ENCODE results near the gene YBX3.

YBX3 gene

DNA sequence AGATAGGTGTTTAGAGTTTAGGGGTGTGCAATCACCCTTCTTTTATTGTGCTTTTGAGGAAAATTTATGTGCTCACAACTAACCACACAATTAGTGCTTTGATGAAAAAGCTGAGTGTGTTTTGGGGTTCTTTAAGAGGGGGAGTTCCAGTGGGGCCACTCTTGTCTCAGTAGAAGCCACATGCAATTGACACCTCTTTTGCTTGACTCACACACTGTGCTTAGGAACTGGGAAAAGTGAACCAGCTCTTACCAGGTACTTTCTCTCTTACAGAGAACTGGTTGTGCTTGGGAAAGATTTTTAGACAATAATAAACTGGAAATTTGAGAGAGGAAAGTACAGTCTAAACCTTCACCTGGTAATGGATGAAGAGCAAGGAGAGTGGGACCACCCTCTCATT, 12.3 kb upstream of the YBX3 start:
- H3K4me3 ChIP-seq (ENCODE audit: low read length), result no peak overlapping the region
- no peak for TF ChIP-seq ZNF274 (IDR thresholded peaks at IDR 0.05; ENCODE audit: low read depth, low read length)

GRCh38 chr12:10732549-10732948, 9.4 kb upstream of the YBX3 start:
- no peak overlapping the region for H3K4me3 ChIP-seq (ENCODE audit: low read length)

DNA sequence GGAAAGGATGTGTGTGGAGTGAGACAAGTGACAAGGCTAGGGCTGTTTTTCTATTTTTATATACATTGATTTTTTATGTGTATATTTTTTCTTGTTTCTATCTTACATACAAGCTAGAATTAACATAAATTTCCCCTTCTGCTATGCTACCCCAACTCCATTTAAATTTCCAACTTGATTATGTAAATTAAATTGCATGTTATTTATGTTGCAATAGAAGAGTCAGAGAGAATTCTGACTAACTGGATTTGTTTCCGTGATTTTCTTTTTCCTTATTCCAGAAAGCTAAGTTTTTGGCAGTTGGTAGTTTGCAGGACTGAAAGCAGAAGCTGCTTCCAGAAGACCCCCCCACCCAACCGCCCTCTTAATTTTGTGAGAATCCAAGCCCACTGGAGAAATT, 8.9 kb upstream of the YBX3 start:
- no peak for TF ChIP-seq ZNF274 (IDR thresholded peaks at IDR 0.05; ENCODE audit: low read depth, low read length)

More at GRCh38 chr12:10732549-10732948, 9.4 kb upstream of the YBX3 start:
- no peak for TF ChIP-seq ZNF274 (IDR thresholded peaks at IDR 0.05; ENCODE audit: low read depth, low read length)

GRCh38 chr12:10730559-10730958, 7.4 kb upstream of the YBX3 start:
- no peak for TF ChIP-seq ZNF274 (IDR thresholded peaks at IDR 0.05; ENCODE audit: low read depth, low read length)
- no peak overlapping the region for H3K4me3 ChIP-seq (ENCODE audit: low read length)

More for the DNA sequence above, 8.9 kb upstream of the YBX3 start:
- no peak overlapping the region for H3K4me3 ChIP-seq (ENCODE audit: low read length)

DNA sequence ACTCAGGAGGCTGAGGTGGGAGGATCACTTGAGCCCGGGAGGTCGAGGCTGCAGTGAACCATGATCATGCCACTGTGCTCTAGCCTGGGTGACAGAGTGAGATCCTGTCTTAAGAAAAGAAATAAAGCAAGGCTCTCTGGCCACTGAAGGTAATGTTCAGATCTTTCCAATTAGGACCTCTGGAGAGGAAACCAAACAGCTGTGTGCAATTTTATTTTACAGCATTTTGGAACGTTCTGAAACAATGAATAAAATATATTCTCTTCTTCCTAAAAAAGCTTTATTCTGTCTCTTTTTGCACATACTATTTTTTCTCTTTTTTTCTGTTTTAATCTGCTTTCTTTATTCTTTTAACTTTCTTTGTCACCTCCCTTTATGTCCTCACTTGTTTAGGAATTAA, 5.0 kb upstream of the YBX3 start:
- no peak overlapping the region for H3K4me3 ChIP-seq (ENCODE audit: low read length)

DNA sequence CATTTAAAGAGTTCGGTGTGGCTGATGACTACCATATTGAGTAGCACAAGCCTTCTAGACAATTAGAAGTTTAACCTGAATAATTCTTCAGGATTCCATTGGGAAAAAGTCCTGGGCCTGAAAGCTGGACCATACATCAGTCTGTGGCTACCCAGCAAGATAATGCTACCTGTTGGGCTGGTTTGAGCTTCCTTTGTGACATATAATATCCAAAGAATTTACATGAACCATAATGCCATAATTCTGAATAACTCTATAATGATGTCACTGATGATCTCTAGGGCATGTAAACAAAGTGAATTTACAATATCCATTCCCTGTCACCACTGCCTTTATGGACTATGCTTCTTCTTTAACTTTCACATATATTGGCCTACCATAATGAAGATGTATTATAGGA, 3.8 kb upstream of the YBX3 start:
- TF ChIP-seq ZNF274 (IDR thresholded peaks at IDR 0.05; ENCODE audit: low read depth, low read length), result no peak

More for the DNA sequence above, 5.0 kb upstream of the YBX3 start:
- TF ChIP-seq ZNF274 (IDR thresholded peaks at IDR 0.05; ENCODE audit: low read depth, low read length), result no peak

DNA sequence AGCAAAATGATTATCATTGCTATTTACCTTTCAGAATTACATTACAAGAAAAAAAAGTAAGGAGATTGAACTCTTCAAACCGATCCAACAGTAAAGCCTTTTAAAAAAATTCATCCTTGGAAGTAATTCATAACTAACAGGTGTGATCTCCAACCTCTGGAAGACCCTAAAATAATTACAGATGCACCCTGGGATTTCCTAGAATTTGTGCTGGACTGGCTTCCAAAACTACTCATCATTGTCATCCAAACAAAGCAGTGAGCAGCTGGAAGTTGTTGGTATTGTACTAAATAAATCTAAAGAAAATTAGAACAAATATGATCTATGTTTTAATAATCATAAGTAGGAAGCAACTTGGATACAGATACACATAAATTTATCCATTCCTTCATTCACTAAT, 1.9 kb upstream of the YBX3 start:
- TF ChIP-seq ZNF274 (IDR thresholded peaks at IDR 0.05; ENCODE audit: low read depth, low read length), result no peak
- no peak overlapping the region for H3K4me3 ChIP-seq (ENCODE audit: low read length)

More for the DNA sequence above, 3.8 kb upstream of the YBX3 start:
- no peak overlapping the region for H3K4me3 ChIP-seq (ENCODE audit: low read length)

- peak overlapping the region; percentile 86 for H3K4me3 ChIP-seq (ENCODE audit: low read length)
- no peak for TF ChIP-seq ZNF274 (IDR thresholded peaks at IDR 0.05; ENCODE audit: low read depth, low read length)
Observed at GRCh38 chr12:10722502-10722904, 620 bp downstream of the YBX3 start.

- no peak for TF ChIP-seq ZNF274 (IDR thresholded peaks at IDR 0.05; ENCODE audit: low read depth, low read length)
- peak overlapping the region; percentile 86 for H3K4me3 ChIP-seq (ENCODE audit: low read length)
Observed at GRCh38 chr12:10721651-10722501, 1.2 kb downstream of the YBX3 start.

DNA sequence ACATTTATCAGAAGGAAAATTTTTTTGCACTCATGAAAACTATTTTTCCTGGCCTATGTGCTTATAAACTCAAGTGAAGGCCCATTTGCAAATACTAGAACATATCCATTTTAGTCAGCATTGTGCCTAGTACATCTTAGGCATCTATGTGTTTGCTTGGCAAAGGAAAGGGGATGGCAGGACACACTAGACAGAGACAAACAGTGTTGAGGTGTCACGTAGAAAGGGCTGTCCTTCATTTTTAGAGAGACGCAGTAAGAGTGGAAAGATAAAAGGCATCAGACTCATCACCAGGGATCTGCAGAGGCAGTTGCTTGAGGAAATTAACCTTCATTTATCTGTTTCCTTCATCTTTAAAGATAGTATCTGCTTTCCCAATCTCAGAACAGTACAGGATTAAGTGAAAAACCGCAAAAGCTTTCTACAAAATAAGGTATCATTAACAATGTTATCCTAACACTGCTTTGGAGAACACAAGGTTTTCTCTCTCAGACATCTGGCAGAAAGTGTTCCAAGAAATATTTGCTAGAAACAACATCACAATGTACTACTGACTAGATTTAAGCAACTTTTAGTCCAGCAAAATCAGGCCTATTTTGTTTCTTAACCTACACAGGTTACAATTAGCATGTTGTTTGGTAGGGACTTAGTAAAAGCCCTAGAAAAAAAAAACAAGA, 2.0 kb downstream of the YBX3 start:
- peak overlapping the region; percentile 86 for H3K4me3 ChIP-seq (ENCODE audit: low read length)
- no peak for TF ChIP-seq ZNF274 (IDR thresholded peaks at IDR 0.05; ENCODE audit: low read depth, low read length)

DNA sequence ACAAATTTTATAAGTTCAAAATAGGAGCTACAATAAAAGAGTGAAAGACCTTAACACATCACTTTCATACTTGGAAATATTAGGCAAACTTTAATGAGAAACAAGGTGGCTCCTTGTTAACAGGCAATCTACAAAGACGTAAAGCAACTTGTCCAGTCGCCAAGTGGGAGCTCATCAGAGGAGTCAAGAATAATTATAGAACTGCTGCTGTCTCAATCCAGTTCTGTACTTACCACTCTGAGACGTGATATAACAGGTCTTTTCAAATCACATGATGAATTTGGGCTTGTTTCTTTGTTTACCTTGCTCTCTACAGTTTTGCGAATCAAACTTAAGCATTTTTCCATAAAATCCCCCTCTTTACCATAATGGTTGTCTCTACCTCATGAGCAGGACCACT, 3.6 kb downstream of the YBX3 start:
- H3K4me3 ChIP-seq (ENCODE audit: low read length), result no peak overlapping the region; the same call in 1 of the 2 replicates
- no peak for TF ChIP-seq ZNF274 (IDR thresholded peaks at IDR 0.05; ENCODE audit: low read depth, low read length)

DNA sequence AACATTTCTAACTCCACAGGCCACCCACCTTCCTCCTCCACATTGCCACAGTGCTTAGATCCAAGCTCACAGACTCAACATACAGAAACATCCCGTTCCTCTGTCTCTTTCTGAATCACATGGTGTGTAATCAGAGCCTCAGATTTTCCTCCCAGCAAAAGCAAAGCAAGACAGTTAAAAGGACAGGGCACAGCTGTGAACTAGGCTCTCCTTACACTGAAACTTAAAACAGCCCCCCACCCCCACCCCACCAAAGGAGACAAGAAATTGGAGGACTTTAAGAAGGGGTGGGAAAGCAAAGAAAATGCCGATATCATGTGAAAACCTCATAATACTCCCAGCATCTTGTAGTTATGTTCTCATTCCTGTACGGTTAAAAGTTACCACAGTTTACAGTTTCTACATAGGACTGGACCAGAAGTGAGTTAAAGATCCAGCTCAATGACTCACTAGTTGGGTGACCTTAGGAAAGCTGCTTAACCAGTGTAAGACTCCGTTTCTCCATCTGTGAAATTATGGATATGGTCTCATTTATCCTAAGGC, 4.8 kb downstream of the YBX3 start:
- H3K4me3 ChIP-seq (ENCODE audit: low read length), result no peak overlapping the region; the same call in 1 of the 2 replicates

DNA sequence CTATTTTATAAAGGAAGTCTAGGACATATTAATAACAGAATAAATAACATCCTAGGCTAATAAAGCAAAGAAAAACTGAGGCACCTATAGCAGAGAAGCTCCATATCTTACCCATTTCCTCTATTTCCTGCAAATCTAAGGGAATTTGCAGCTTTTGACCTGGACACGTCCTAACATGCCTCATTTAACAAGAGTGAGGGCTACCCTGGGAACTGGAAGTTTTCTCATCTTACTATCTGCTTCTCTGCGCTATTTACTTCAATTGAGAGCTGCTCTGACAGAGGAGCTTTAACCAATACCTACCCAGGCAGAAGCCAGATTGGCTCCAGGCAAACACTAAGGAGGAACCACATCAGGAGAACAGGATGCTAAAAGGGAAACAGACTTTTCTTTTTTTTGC, 5.7 kb downstream of the YBX3 start:
- TF ChIP-seq ZNF274 (IDR thresholded peaks at IDR 0.05; ENCODE audit: low read depth, low read length), result no peak
- H3K4me3 ChIP-seq (ENCODE audit: low read length), result no peak overlapping the region

More for the DNA sequence above, 4.8 kb downstream of the YBX3 start:
- no peak for TF ChIP-seq ZNF274 (IDR thresholded peaks at IDR 0.05; ENCODE audit: low read depth, low read length)

- no peak overlapping the region for H3K4me3 ChIP-seq (ENCODE audit: low read length)
- no peak for TF ChIP-seq ZNF274 (IDR thresholded peaks at IDR 0.05; ENCODE audit: low read depth, low read length)
Observed at GRCh38 chr12:10716704-10717315, 6.3 kb downstream of the YBX3 start.
